ENCODE results near the gene ANK2. TPM values are rescaled to one million over a fixed set of nuclear protein-coding genes. Genes with fewer than 3 reads are reported as not detected.

The ANK2 gene
- total RNA-seq, 2 experiments from 2014 or later, result 1.7 to 3.2 TPM

DNA sequence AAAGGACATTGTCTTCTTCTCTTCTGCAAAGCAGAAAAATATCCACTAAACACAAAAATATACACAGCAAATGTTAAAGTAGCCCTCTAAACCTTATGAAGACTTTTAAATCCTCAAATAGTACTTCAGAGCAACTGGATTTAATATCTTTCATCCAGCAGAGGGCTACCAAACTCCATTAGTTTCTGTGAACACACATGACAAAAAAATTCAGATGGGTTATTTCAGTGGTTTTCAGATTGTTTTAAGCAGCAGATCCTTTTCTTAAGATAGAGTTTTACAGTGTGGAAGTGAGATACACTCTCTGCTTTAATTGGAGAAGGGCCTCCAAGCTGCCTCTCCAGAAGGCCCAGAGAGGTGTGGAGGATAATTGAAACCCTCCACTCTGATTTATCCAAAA, 56.7 kb downstream of the ANK2 start:
- no peaks in the 10 kb centered on the region for H3K4me1 Mint-ChIP-seq (ENCODE audit: low read depth)
- ChIA-PET CTCF (interaction anchor here (1.1 kb wide), 1 partner anchor 10 kb away, joined by 3 read pairs; no protein-coding TSS in a partner anchor), POLR2A (no interaction called here)
- no peak for DNase-seq
- H3K9me3 Mint-ChIP-seq, result no peaks in the 10 kb centered on the region
- no peak overlapping the region for H3K4me3 Mint-ChIP-seq
- intact Hi-C loops (cut with micrococcal nuclease), result no loop called here
- no peak for ATAC-seq
- H3K27ac Mint-ChIP-seq, result no peak overlapping the region
- H3K27me3 Mint-ChIP-seq, result no peaks in the 10 kb centered on the region
- TF ChIP-seq, protein P1, sequence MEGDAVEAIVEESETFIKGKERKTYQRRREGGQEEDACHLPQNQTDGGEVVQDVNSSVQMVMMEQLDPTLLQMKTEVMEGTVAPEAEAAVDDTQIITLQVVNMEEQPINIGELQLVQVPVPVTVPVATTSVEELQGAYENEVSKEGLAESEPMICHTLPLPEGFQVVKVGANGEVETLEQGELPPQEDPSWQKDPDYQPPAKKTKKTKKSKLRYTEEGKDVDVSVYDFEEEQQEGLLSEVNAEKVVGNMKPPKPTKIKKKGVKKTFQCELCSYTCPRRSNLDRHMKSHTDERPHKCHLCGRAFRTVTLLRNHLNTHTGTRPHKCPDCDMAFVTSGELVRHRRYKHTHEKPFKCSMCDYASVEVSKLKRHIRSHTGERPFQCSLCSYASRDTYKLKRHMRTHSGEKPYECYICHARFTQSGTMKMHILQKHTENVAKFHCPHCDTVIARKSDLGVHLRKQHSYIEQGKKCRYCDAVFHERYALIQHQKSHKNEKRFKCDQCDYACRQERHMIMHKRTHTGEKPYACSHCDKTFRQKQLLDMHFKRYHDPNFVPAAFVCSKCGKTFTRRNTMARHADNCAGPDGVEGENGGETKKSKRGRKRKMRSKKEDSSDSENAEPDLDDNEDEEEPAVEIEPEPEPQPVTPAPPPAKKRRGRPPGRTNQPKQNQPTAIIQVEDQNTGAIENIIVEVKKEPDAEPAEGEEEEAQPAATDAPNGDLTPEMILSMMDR (IDR thresholded peaks at IDR 0.05), result peak; percentile 26
- H3K36me3 Mint-ChIP-seq (ENCODE audit: low read depth), result no peaks in the 10 kb centered on the region

DNA sequence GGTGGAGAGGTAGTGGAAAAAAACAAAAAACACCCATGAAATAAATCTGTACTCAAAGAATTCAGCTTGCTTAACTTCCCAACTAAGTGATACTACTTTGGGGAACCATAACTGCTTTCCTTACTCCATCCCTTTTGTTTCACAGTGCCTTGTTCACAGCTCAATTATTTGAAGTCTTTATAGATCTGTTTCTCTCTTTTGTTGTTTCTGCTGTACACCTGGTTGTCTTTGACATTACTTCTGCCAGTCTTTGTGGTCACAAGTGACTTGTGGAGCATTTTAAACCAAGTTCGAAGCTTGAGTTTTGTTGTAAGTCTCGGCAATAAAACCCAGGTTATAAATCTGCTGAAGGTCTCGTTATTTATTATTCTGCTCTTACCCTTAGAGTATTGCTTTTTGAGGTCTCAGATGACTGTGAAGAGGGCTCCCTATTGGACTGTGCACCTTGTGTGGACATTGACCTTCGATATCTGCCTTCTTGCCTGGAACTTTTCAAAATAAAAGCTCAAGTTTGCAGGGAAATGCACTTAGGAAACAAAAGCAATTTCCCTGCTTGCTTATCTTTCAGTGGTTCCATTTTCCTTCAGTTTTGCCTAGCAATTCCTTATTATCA, 59.8 kb downstream of the ANK2 start:
- no peak overlapping the region for H3K27ac Mint-ChIP-seq
- H3K4me1 Mint-ChIP-seq (ENCODE audit: low read depth), result no peaks in the 10 kb centered on the region
- no peaks in the 10 kb centered on the region for H3K36me3 Mint-ChIP-seq (ENCODE audit: low read depth)
- no peaks in the 10 kb centered on the region for H3K27me3 Mint-ChIP-seq
- TF ChIP-seq, protein P1 (IDR thresholded peaks at IDR 0.05), result no peak
- CTCF ChIA-PET, result interaction anchor here (0.6 kb wide), 1 partner anchor 15 kb away, joined by 3 read pairs; no protein-coding TSS in a partner anchor
- POLR2A ChIA-PET, result no interaction called here
- no peaks in the 10 kb centered on the region for H3K9me3 Mint-ChIP-seq
- DNase-seq (no peak), ATAC-seq (no peak)
- no peak overlapping the region for H3K4me3 Mint-ChIP-seq
- intact Hi-C loops (cut with micrococcal nuclease), result no loop called here

DNA sequence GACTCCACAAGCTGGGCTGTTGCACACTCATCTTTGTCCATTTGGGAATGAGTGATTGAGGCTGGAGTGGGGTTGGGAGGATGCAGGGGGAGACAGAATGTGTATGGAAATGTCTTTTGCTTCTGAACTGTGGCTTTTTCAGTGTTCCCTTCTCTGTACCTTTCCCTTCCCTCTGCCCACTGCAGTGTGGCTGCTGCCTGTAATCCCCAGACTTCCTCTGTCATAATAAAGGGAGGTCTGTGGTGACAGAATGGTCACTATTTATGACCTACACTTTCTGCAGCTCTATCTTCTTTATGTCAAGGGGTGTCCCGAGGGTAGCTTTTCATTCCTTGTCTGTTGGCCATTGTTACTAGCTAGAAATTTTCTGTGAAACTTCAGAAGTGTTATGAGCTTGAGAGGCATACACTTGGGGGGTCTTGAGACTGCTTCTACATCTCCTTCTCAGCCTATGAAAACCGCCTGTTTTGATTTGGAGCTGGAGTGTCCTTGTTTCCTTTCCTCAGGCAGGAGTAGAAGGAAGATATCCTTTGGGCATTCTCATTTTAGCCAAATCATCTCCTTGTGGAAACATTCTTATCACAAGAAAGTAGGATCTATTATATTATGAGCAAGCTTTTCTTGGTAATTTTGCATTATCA, 63.0 kb downstream of the ANK2 start:
- no peak overlapping the region for H3K4me3 Mint-ChIP-seq
- peaks cover 4% of the 10 kb centered on the region for H3K27me3 Mint-ChIP-seq
- ATAC-seq (no peak), DNase-seq (no peak)
- H3K27ac Mint-ChIP-seq, result no peak overlapping the region
- POLR2A ChIA-PET, result no interaction called here
- no peaks in the 10 kb centered on the region for H3K9me3 Mint-ChIP-seq
- H3K4me1 Mint-ChIP-seq (ENCODE audit: low read depth), result no peaks in the 10 kb centered on the region
- CTCF ChIA-PET, result no interaction called here
- no peaks in the 10 kb centered on the region for H3K36me3 Mint-ChIP-seq (ENCODE audit: low read depth)
- TF ChIP-seq, protein P1 (IDR thresholded peaks at IDR 0.05), result no peak
- intact Hi-C loops (cut with micrococcal nuclease), result no loop called here

DNA sequence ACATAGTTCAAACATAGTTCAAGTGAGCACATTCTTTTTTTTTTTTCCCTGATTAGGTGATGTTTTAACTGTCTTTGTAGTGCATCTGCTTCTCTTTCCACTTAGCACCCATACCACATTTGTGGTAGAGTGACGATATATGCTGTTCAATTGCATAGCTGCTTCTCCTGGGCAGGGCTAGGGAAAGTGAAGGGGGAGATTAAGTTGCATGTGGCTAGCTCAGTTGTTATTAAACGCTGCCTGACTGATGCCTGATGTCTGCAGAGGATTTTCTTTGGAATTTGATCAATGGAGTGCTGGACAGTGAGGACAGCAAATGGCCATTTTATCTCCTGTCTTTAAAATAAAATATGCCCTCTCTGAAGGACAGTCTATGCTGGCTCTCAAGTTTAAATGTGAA, 63.7 kb downstream of the ANK2 start:
- ChIA-PET POLR2A (no interaction called here), CTCF (no interaction called here)
- peaks cover 4% of the 10 kb centered on the region for H3K27me3 Mint-ChIP-seq
- TF ChIP-seq, protein P1 (IDR thresholded peaks at IDR 0.05), result no peak
- no peak for DNase-seq
- intact Hi-C loops (cut with micrococcal nuclease), result no loop called here
- no peaks in the 10 kb centered on the region for H3K9me3 Mint-ChIP-seq
- no peak overlapping the region for H3K4me3 Mint-ChIP-seq
- H3K27ac Mint-ChIP-seq, result no peak overlapping the region
- H3K4me1 Mint-ChIP-seq (ENCODE audit: low read depth), result no peaks in the 10 kb centered on the region
- no peaks in the 10 kb centered on the region for H3K36me3 Mint-ChIP-seq (ENCODE audit: low read depth)
- ATAC-seq, result no peak

DNA sequence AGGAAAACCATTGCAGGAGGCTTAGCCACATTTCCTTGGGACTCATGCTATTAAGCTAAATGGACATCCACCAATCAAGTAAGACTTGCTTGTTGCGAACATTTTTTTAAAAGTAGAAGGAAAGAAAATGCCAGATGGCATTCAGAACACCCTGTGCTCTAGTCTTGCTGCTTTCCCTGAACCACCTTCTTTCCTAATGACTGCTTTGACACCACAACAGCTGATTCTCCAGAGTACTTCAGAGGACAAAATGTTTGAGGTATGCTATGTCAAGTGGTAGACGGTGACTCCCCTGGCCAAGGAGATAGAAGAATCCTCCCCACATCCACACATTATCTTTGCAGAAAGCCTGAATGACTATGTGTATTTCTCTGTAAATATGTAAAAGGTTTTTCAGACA, 65.4 kb downstream of the ANK2 start:
- Mint-ChIP-seq H3K36me3 (ENCODE audit: low read depth) (no peaks in the 10 kb centered on the region), H3K4me3 (no peak overlapping the region), H3K27me3 (peaks cover 4% of the 10 kb centered on the region), H3K9me3 (no peaks in the 10 kb centered on the region), H3K4me1 (ENCODE audit: low read depth) (no peaks in the 10 kb centered on the region), H3K27ac (no peak overlapping the region)
- DNase-seq (no peak), ATAC-seq (no peak)
- TF ChIP-seq, protein P1 (IDR thresholded peaks at IDR 0.05), result no peak
- ChIA-PET CTCF (no interaction called here), POLR2A (no interaction called here)
- intact Hi-C loops (cut with micrococcal nuclease), result no loop called here

Data from activated CD8-positive, alpha-beta T cell treated with anti-CD3 and anti-CD28 coated beads for 36 hours (primary cell).